Activated naive CD4-positive, alpha-beta T cell treated with anti-CD3 and anti-CD28 coated beads for 36 hours (primary cell): Measurements from ENCODE around the gene PDK4. TPM values are rescaled to one million over a fixed set of nuclear protein-coding genes. Genes with fewer than 3 reads are reported as not detected.

Experiments
- CTCF ChIA-PET: fragments of 350-600 bp; sonication (Branson Sonifier 250); formaldehyde crosslinking; loops from one replicate; lab custom pipeline; 2021; ENCODE audit warnings: antibody characterized with exemption; lab: Charles Lee
- DNase-seq: peaks from one replicate; pipeline ENCODE4 v3.0.0-alpha.2; 2020
- H3K27ac Mint-ChIP-seq: one replicate; pipeline ENCODE4 v1.8.0; 2021; ENCODE audit warnings: mild to moderate bottlenecking, mixed read lengths
- H3K27me3 Mint-ChIP-seq: one replicate; pipeline ENCODE4 v1.8.0; 2021; ENCODE audit warnings: low read depth, mixed read lengths
- H3K36me3 Mint-ChIP-seq: one replicate; pipeline ENCODE4 v1.8.0; 2021; ENCODE audit warnings: low read depth, mixed read lengths
- H3K4me1 Mint-ChIP-seq: one replicate; pipeline ENCODE4 v1.8.0; 2021; ENCODE audit warnings: low read depth, mixed read lengths
- H3K4me3 Mint-ChIP-seq: one replicate; pipeline ENCODE4 v1.8.0; 2021; ENCODE audit warnings: mild to moderate bottlenecking, moderate library complexity, mixed read lengths
- H3K9me3 Mint-ChIP-seq: one replicate; pipeline ENCODE4 v1.8.0; 2021; ENCODE audit warnings: mixed read lengths
- intact Hi-C: fragments of 100-400 bp; cut with micrococcal nuclease; formaldehyde crosslinking; loops from one replicate; pipeline ENCODE4 v1.15.1; 2023
- total RNA-seq, 2 experiments: library from RNA; stranded (reverse); gene quantifications; one replicate each; pipeline ENCODE4 v1.2.3, GENCODE V29; 2021

The PDK4 gene
- total RNA-seq, 2 experiments from 2014 or later, result not detected

DNA sequence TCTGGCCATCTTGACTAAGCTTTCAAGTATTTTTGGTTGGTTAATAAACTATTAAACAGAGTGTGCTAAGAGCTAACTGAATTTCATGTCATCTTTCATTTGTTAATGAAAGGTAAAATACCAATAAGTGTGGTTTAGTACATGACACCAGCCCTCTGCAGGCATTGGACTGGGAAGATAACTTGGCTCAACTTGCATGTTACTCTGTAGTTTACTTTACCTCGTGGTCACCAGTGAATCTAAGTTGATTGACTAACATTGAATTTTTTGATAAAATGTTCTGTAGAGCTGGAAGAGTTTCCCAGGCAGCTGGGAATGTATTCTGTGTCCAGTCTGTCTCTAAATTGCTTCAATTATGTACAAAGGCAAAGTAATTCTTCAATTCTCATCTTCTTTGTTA is 60.7 kb downstream of the PDK4 start:
- CTCF ChIA-PET, result interaction anchor here (1.3 to 1.5 kb wide), 2 partner anchors 16 to 154 kb away, joined by 3 to 4 read pairs; no protein-coding TSS in a partner anchor
- H3K4me1 Mint-ChIP-seq, result no peaks in the 10 kb centered on the region

DNA sequence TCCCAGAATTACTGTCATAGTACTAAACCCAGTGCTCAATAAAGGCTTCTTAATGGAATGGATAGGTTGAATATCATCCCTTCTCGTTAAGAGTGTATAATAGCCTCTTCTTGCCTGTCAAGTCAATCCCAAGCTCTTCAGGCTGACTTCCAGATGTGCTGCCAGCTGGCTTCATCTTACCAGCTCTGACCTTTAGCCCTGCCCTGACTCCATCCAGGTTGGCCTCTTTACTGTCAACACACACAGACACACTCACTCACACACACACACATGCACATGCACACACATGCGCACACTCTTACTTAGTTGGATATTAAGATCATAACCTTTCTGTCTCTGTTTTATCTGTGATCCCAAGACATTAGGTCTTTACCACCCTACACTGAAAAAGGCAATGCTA is 61.5 kb downstream of the PDK4 start:
- Mint-ChIP-seq H3K27ac (no peak overlapping the region), H3K4me3 (no peak overlapping the region), H3K4me1 (no peaks in the 10 kb centered on the region), H3K36me3 (no peaks in the 10 kb centered on the region), H3K27me3 (peaks cover 3% of the 10 kb centered on the region), H3K9me3 (no peaks in the 10 kb centered on the region)
- no peak for DNase-seq
- intact Hi-C loops, result no loop called here
- CTCF ChIA-PET, result interaction anchor here (1.3 kb wide), 1 partner anchor 155 kb away, joined by 3 read pairs; no protein-coding TSS in a partner anchor

More for the DNA sequence above, 60.7 kb downstream of the PDK4 start:
- H3K36me3 Mint-ChIP-seq, result no peaks in the 10 kb centered on the region
- peaks cover 3% of the 10 kb centered on the region for H3K27me3 Mint-ChIP-seq
- intact Hi-C loops, result no loop called here
- no peak overlapping the region for H3K4me3 Mint-ChIP-seq
- H3K9me3 Mint-ChIP-seq, result no peaks in the 10 kb centered on the region
- H3K27ac Mint-ChIP-seq, result no peak overlapping the region
- DNase-seq, result no peak

Other genes starting within 250 kb of the PDK4 start
- not detected for gene PON3, start 200.1 kb downstream of the PDK4 start, total RNA-seq
- gene PON2, start 161.5 kb downstream of the PDK4 start, total RNA-seq, result 1 to 10 TPM; 3.8 to 3.9 TPM
- gene ASB4, start 110.6 kb downstream of the PDK4 start, total RNA-seq, result not detected
- not detected for gene DYNC1I1, start 176.0 kb upstream of the PDK4 start, total RNA-seq